T-cell (primary cell): ENCODE results near the gene XXYLT1. TPM values are rescaled to one million over a fixed set of nuclear protein-coding genes. Genes with fewer than 3 reads are reported as not detected.
"Not testable (repeated sequence)": the region's sequence is repeated elsewhere in the genome, so short reads cannot be mapped to it uniquely, and the experiment has no call there.

Experiments
- ATAC-seq, 4 experiments: fragments of 200-7000 bp in 3 of 4; fragments of 150-1000 bp in 1 of 4; cut with Tn5 transposase; replicated peaks in 1 of 4; 1 replicate in 3 of 4; 2 replicates in 1 of 4; pipeline ENCODE4 v1.10.0; 2021; ENCODE audit warnings: moderate library complexity in 3 of 4, mild to moderate bottlenecking in 2 of 4, moderate number of reproducible peaks in 1 of 4
- CTCF ChIA-PET, 2 donors: fragments of 300-600 bp; sonication (Branson Sonifier 250); formaldehyde crosslinking; loops; one replicate each; lab custom pipeline; 2022; ENCODE audit warnings: antibody characterized with exemption in 2 of 2; lab: Charles Lee
- POLR2A ChIA-PET, 2 donors: fragments of 300-600 bp; sonication (Branson Sonifier 250); formaldehyde crosslinking; loops; one replicate each; lab custom pipeline; 2022; ENCODE audit warnings: antibody characterized with exemption in 2 of 2; lab: Charles Lee
- DNase-seq, 35 experiments: peaks; one replicate each; pipeline versions ENCODE4 v3.0.0 to v3.0.0-alpha.2; 2013 to 2023
- H3K27ac ChIP-seq: one replicate; pipeline ENCODE4 v1.5.1; 2013; ENCODE audit warnings: low read length
- H3K27me3 ChIP-seq, 2 experiments: replicated peaks in 1 of 2; 1 replicate in 1 of 2; 2 replicates in 1 of 2; pipeline versions ENCODE4 v1.6.1 to v1.7.0; 2013; ENCODE audit warnings: low read length in 1 of 2, mixed read lengths in 1 of 2; ENCODE audit not compliant: control insufficient read depth in 2 of 2, insufficient read depth in 2 of 2; ENCODE audit errors: extremely low read depth in 1 of 2
- H3K36me3 ChIP-seq, 2 donors: 1 replicate in 1 of 2; 2 replicates in 1 of 2; pipeline versions ENCODE4 v1.6.1 to v1.7.0; 2013; ENCODE audit warnings: low read length in 1 of 2; ENCODE audit not compliant: control insufficient read depth in 2 of 2, insufficient read depth in 1 of 2; ENCODE audit errors: extremely low read depth in 1 of 2
- H3K4me1 ChIP-seq, 2 experiments: 1 replicate in 1 of 2; 2 replicates in 1 of 2; pipeline versions ENCODE4 v1.6.1 to v1.7.0; 2013; ENCODE audit warnings: low read length in 2 of 2, mixed read lengths in 1 of 2; ENCODE audit not compliant: insufficient read depth in 2 of 2, control insufficient read depth in 1 of 2; ENCODE audit errors: extremely low read depth in 1 of 2
- H3K4me3 ChIP-seq, 2 donors: 1 replicate in 1 of 2; 2 replicates in 1 of 2; pipeline versions ENCODE4 v1.5.1 to v1.7.0; 2013; ENCODE audit warnings: mild to moderate bottlenecking in 2 of 2, low read length in 1 of 2, moderate library complexity in 1 of 2; ENCODE audit not compliant: control insufficient read depth in 1 of 2; ENCODE audit errors: extremely low read depth in 1 of 2
- H3K9me3 ChIP-seq: 2 replicates; pipeline ENCODE4 v1.7.0; 2013
- H3K27ac Mint-ChIP-seq, 2 donors: one replicate each; pipeline ENCODE4 v1.8.0; 2020 to 2021; ENCODE audit warnings: mild to moderate bottlenecking in 2 of 2, mixed read lengths in 2 of 2
- H3K27me3 Mint-ChIP-seq, 2 donors: one replicate each; pipeline ENCODE4 v1.8.0; 2021 to 2022; ENCODE audit warnings: mixed read lengths in 2 of 2
- H3K36me3 Mint-ChIP-seq: one replicate; pipeline ENCODE4 v1.8.0; 2021; ENCODE audit warnings: mixed read lengths
- H3K4me1 Mint-ChIP-seq, 3 donors: one replicate each; pipeline ENCODE4 v1.8.0; 2020 to 2022; ENCODE audit warnings: mixed read lengths in 3 of 3, mild to moderate bottlenecking in 1 of 3
- H3K4me3 Mint-ChIP-seq, 3 donors: one replicate each; pipeline ENCODE4 v1.8.0; 2020 to 2022; ENCODE audit warnings: mild to moderate bottlenecking in 3 of 3, mixed read lengths in 3 of 3, moderate library complexity in 3 of 3
- H3K9me3 Mint-ChIP-seq, 3 donors: one replicate each; pipeline ENCODE4 v1.8.0; 2020 to 2022; ENCODE audit warnings: mixed read lengths in 3 of 3
- WGBS: methylation state at CpG from one replicate; pipeline ENCODE4 v1.1.5; 2013; ENCODE audit warnings: missing lambda C conversion rate; ENCODE audit not compliant: insufficient coverage; 5-methylcytosine and 5-hydroxymethylcytosine counted together
- total RNA-seq, 35 experiments: library from RNA in 6 of 35; stranded (reverse) in 6 of 35; fragments of 120-200 nt in 1 of 35; gene quantifications; one replicate each; pipeline versions ENCODE4 v1.2.1 to v1.2.4 and lab custom pipeline; 2013 to 2026

Gene XXYLT1
- total RNA-seq, 5 donors from 2014 or later (not counting 1 experiment from before 2014, with no cell fraction given) = 4.6 to 9.1 (median 5.7) TPM

DNA sequence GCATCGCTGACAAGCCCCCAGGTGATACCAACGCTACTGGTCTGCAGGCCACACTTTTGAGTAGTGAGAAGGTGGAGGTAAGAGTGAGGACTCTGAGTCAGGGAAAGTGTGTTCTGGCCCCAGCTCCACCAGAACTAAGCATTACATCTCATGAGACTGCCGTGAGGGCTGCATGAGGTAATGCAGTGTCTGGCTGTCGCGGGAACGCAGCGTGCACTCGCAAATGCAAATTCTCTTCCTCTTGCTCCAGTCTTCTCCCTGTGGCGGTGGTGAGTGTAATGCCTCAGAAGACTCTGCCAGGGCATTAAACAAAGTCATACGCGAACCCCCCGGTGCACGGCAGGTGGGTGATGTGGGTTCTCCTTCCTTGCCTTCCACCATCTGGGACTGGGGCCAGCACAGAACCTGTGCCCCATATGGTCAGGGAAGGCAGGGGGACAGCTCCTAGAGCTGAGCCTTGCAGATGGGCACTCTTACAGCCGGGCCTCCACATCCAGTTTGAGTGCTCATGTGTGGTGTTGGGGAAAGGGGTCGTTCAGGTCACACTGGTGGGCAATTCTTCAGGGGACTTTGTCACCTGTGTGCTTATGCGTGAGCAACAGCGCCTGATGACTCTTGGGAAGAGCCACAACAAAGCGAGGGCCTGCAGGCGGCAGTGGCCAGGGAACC is 175.8 kb downstream of the XXYLT1 start:
- Mint-ChIP-seq H3K27me3 (no peaks in the 10 kb centered on the region), H3K4me1 (peaks cover 0 to 11% (median 1%) of the 10 kb centered on the region in 3 donors), H3K4me3 (no peak overlapping the region), H3K9me3 (no peaks in the 10 kb centered on the region), H3K27ac (no peak overlapping the region), H3K36me3 (peaks cover 7% of the 10 kb centered on the region)
- ATAC-seq = no peak
- no peak overlapping the region for H3K4me3 ChIP-seq
- H3K27ac ChIP-seq = no peak overlapping the region
- H3K27me3 ChIP-seq = no peaks in the 10 kb centered on the region
- no peaks in the 10 kb centered on the region for H3K9me3 ChIP-seq
- no peak for DNase-seq
- ChIA-PET POLR2A (no interaction called here), CTCF (no interaction called here)
- H3K36me3 ChIP-seq = no peaks in the 10 kb centered on the region
- WGBS = 90% methylated on average over 15 of the region's 19 CpGs
- H3K4me1 ChIP-seq = peaks cover 0 to 3% of the 10 kb centered on the region in 2 experiments

DNA sequence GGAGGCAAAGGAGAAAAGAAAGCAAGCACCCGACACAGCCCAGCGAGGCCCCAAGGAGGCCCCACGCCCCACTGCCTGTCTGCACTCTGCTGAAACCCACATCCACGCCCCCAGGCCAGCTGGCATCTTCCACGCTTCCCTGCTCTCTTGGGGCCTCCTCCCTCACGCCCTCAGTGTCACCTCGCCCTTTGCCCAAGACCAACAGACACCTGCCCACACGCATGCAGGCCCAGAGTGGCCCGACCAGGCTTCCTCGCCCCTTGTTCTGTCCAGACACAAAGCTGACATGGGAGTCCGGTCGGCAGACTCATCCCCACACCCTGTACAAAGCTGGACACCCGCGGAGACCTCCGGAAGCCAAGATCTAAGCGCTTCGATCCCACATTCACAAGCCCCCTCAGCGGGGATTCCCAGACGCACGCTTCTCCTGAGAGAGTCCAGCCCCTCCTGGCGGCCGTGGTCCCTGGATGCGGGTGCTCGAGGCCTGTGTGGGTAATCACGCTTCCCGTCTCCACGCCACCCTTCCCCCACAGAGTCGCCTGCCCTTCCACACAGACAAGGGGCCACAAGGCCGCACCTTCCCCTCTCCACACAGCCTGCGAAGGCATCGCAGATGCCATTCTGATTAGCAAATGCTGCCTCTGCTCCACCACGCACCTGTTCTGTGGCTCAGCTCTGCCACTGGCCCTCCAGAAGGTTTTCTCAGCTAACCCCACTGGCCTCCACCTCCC is 176.6 kb downstream of the XXYLT1 start:
- no peak overlapping the region for H3K27ac Mint-ChIP-seq
- Histone ChIP-seq H3K4me3 (peak overlapping the region in 1 of 2 donors; percentile 15), H3K36me3 (no peaks in the 10 kb centered on the region), H3K27me3 (no peaks in the 10 kb centered on the region), H3K4me1 (peaks cover 0 to 3% of the 10 kb centered on the region in 2 experiments), H3K27ac (no peak overlapping the region), H3K9me3 (no peaks in the 10 kb centered on the region)
- no peak for DNase-seq
- ATAC-seq = no peak
- 84% methylated on average over 29 of the region's 32 CpGs for WGBS
- no peak overlapping the region for H3K4me3 Mint-ChIP-seq
- peaks cover 0 to 11% (median 1%) of the 10 kb centered on the region in 3 donors for H3K4me1 Mint-ChIP-seq
- no peaks in the 10 kb centered on the region for H3K9me3 Mint-ChIP-seq
- no peaks in the 10 kb centered on the region for H3K27me3 Mint-ChIP-seq
- POLR2A ChIA-PET = no interaction called here
- H3K36me3 Mint-ChIP-seq = peaks cover 7% of the 10 kb centered on the region
- CTCF ChIA-PET = no interaction called here

DNA sequence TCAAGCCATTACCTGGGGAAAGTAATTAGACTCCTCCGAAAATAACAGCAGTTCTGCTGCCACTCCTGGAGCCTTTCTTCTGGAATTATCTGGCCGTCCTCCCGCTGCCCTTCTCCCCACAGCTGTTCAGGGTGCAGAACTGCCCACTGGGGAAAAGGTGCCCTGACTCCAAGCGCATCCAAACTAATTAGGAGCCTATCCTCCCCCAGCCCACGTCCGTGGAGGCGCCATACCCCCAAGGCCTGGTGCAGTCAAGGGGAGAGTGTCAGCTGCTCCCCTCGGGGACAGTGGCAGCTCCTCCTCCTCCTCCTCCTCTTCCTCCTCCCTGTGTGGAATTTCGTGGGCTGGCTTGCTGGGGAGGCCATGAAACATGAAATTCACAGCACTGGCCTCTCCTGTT is 177.2 kb downstream of the XXYLT1 start:
- ATAC-seq (no peak), DNase-seq (no peak)
- Mint-ChIP-seq H3K9me3 (no peaks in the 10 kb centered on the region), H3K27me3 (no peaks in the 10 kb centered on the region), H3K4me3 (no peak overlapping the region), H3K4me1 (peaks cover 0 to 11% (median 1%) of the 10 kb centered on the region in 3 donors), H3K36me3 (peaks cover 7% of the 10 kb centered on the region), H3K27ac (no peak overlapping the region)
- no peak overlapping the region for H3K27ac ChIP-seq
- H3K9me3 ChIP-seq = no peaks in the 10 kb centered on the region
- peaks cover 0 to 3% of the 10 kb centered on the region in 2 experiments for H3K4me1 ChIP-seq
- peak overlapping the region in 1 of 2 donors; percentile 15 for H3K4me3 ChIP-seq
- no peaks in the 10 kb centered on the region for H3K27me3 ChIP-seq
- H3K36me3 ChIP-seq = no peaks in the 10 kb centered on the region
- WGBS = 88% methylated on average over 6 of the region's 9 CpGs
- ChIA-PET CTCF (no interaction called here), POLR2A (no interaction called here)

DNA sequence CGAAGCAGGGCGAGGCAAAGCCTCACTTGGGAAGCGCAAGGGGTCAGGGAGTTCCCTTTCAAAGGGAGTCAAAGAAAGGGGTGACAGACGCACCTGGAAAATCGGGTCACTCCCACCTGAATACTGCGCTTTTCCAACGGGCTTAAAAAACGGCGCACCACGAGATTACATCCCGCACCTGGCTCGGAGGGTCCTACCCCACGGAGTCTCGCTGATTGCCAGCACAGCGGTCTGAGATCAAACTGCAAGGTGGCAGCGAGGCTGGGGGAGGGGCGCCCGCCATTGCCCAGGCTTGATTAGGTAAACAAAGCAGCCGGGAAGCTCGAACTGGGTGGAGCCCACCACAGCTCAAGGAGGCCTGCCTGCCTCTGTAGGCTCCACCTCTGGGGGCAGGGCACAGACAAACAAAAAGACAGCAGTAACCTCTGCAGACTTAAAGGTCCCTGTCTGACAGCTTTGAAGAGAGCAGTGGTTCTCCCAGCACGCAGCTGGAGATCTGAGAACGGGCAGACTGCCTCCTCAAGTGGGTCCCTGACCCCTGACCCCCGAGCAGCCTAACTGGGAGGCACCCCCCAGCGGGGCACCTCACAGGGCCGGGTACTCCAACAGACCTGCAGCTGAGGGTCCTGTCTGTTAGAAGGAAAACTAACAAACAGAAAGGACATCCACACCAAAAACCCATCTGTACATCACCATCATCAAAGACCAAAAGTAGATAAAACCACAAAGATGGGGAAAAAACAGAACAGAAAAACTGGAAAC is 182.9 kb downstream of the XXYLT1 start:
- H3K4me3 ChIP-seq, H3K4me1 ChIP-seq, H3K27ac ChIP-seq, ATAC-seq, H3K9me3 Mint-ChIP-seq, H3K9me3 ChIP-seq, H3K36me3 Mint-ChIP-seq, H3K36me3 ChIP-seq, H3K27me3 ChIP-seq, H3K27me3 Mint-ChIP-seq, POLR2A ChIA-PET, CTCF ChIA-PET: not testable (repeated sequence)
- Mint-ChIP-seq H3K4me1 (peaks cover 3 to 11% (median 9%) of the 10 kb centered on the region in 3 donors), H3K27ac (peak overlapping the region in 1 of 2 donors; percentile 52), H3K4me3 (peak overlapping the region in 2 of 3 donors; percentile 31 to 73)
- 71% methylated on average over 7 of the region's 25 CpGs for WGBS
- DNase-seq = peak in 8 of 35 experiments; percentile 8 to 54 (median 24)

DNA sequence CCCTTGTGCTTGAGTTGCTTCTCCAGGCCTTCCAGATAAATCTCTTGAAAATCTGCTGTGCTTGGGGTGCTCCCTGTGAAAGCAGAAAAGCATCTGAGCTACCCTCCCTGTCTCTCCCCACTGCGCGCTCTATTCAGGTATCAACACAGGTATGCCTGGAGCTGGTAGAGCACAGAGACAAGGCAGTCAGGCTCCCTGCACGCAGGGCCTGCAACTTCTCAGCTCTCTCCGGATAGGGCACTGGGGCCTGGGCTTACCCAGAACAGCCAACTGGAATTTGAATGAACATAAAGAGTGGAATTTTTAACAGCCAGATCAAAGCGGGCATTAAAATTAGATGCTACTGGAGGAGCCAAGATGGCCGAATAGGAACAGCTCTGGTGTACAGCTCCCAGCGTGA is 183.6 kb downstream of the XXYLT1 start:
- CTCF ChIA-PET = no interaction called here
- Mint-ChIP-seq H3K27ac (peak overlapping the region in 1 of 2 donors; percentile 52), H3K9me3 (no peaks in the 10 kb centered on the region), H3K4me3 (peak overlapping the region; percentile 31 to 73 (median 39)), H3K36me3 (no peaks in the 10 kb centered on the region), H3K4me1 (peaks cover 3 to 11% (median 9%) of the 10 kb centered on the region in 3 donors), H3K27me3 (no peaks in the 10 kb centered on the region)
- WGBS = 84% methylated on average over 6 of the region's 7 CpGs
- Histone ChIP-seq H3K27me3 (no peaks in the 10 kb centered on the region), H3K27ac (no peak overlapping the region), H3K36me3 (peaks cover 0 to 5% of the 10 kb centered on the region in 2 donors), H3K4me1 (peaks cover 0 to 4% of the 10 kb centered on the region in 2 experiments), H3K9me3 (no peaks in the 10 kb centered on the region), H3K4me3 (no peak overlapping the region)
- ATAC-seq = no peak
- no peak for DNase-seq
- POLR2A ChIA-PET = no interaction called here

DNA sequence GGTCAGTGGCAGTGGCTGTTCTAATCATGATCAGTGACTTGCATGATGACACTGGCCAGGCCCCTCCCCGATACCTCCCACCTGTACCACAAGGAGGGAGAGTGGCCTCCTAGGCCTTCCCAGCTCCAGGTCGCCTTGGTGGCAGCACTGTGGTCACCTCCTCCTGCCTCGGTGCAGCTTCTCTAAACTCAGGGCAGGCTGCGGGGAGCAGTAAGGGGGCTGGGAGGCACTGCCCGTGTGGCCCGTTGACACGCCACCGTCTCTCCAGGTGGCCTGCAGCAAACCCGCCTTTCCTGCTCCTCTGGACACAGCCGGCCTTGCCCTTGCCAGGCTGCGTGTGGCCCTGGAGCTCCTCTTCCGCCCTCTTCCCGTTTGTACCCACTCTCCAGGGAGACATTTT is 184.1 kb downstream of the XXYLT1 start:
- Histone ChIP-seq H3K27ac (no peak overlapping the region), H3K9me3 (no peaks in the 10 kb centered on the region), H3K4me3 (no peak overlapping the region), H3K36me3 (peaks cover 0 to 5% of the 10 kb centered on the region in 2 donors), H3K27me3 (no peaks in the 10 kb centered on the region), H3K4me1 (peaks cover 0 to 4% of the 10 kb centered on the region in 2 experiments)
- no peak for ATAC-seq
- POLR2A ChIA-PET = no interaction called here
- peaks cover 3 to 11% (median 9%) of the 10 kb centered on the region in 3 donors for H3K4me1 Mint-ChIP-seq
- H3K4me3 Mint-ChIP-seq = no peak overlapping the region
- WGBS = 94% methylated on average over 10 of the region's 13 CpGs
- no peaks in the 10 kb centered on the region for H3K9me3 Mint-ChIP-seq
- H3K27me3 Mint-ChIP-seq = no peaks in the 10 kb centered on the region
- CTCF ChIA-PET = no interaction called here
- no peak for DNase-seq
- no peaks in the 10 kb centered on the region for H3K36me3 Mint-ChIP-seq
- no peak overlapping the region for H3K27ac Mint-ChIP-seq
